Liver (tissue), 3 donors: ENCODE data around the gene ZRANB1.

Source experiments
- EGR1 ChIP-seq, 2 donors: IDR thresholded peaks; 2 replicates each; pipeline ENCODE4 v1.6.1; 2016 to 2018; ENCODE audit warnings: antibody characterized with exemption in 2 of 2, low read depth in 2 of 2
- GABPA ChIP-seq, 2 donors: IDR thresholded peaks in 1 of 2; conservative IDR thresholded peaks in 1 of 2; 2 replicates each; pipeline ENCODE4 v1.6.1; 2016; ENCODE audit warnings: antibody characterized with exemption in 2 of 2, mild to moderate bottlenecking in 1 of 2, moderate library complexity in 1 of 2
- HNF4A ChIP-seq, 2 donors: conservative IDR thresholded peaks; 2 replicates each; pipeline ENCODE4 v1.6.1; 2016; ENCODE audit warnings: antibody characterized with exemption in 2 of 2, mild to moderate bottlenecking in 2 of 2
- HNF4G ChIP-seq: IDR thresholded peaks from 2 replicates; pipeline ENCODE4 v1.6.1; 2016; ENCODE audit warnings: antibody characterized with exemption
- JUND ChIP-seq, 2 donors: IDR thresholded peaks; 2 replicates each; pipeline ENCODE4 v1.6.1; 2016; ENCODE audit warnings: antibody characterized with exemption in 2 of 2
- SP1 ChIP-seq: IDR thresholded peaks from 2 replicates; pipeline ENCODE4 v1.6.1; 2018; ENCODE audit warnings: antibody characterized with exemption, mild to moderate bottlenecking
- TAF1 ChIP-seq: conservative IDR thresholded peaks from 2 replicates; pipeline ENCODE4 v1.6.1; 2016; ENCODE audit warnings: antibody characterized with exemption, mild to moderate bottlenecking
- YY1 ChIP-seq: IDR thresholded peaks from 2 replicates; pipeline ENCODE4 v1.6.1; 2016; ENCODE audit warnings: antibody characterized with exemption, mild to moderate bottlenecking
- TF ChIP-seq, protein P1 (sequence below): fragments of 150-350 bp; IDR thresholded peaks from 2 replicates; pipeline ENCODE4 v1.5.1; 2017; ENCODE audit warnings: improper control_type of control experiment, low read depth, low read length; ENCODE audit not compliant: missing input control
- TF ChIP-seq, protein P2 (sequence below): IDR thresholded peaks from 2 replicates; pipeline ENCODE4 v1.6.1; 2016; ENCODE audit warnings: antibody characterized with exemption
- TF ChIP-seq, protein P3 (sequence below): IDR thresholded peaks from 2 replicates; pipeline ENCODE4 v1.6.1; 2016; ENCODE audit warnings: antibody characterized with exemption
- TF ChIP-seq, protein P4 (sequence below): IDR thresholded peaks from 2 replicates; pipeline ENCODE4 v1.6.1; 2016; ENCODE audit warnings: antibody characterized with exemption
- TF ChIP-seq, protein P5 (sequence below): IDR thresholded peaks from 2 replicates; pipeline ENCODE4 v1.6.1; 2016; ENCODE audit warnings: antibody characterized with exemption, mild to moderate bottlenecking
- donor health status: healthy.
- donor health status: healthy.

DNA sequence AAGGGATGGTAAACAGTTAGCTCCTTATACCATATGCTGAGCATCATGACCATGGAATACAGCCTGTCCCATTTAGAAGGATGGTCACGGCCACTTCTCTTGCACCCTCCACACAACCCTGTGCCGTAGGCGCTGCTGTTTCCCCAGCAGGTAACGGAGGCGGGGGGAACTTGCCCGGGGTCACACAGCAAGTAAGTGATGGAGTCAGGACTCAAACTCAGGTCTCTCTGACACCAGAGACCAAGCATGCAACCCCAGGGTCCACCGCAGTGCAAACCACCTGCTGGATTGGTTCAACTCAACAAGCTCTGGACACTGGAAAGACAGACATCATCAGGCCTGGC lies 71.6 kb downstream of the ZRANB1 start:
- TF ChIP-seq, protein P1, sequence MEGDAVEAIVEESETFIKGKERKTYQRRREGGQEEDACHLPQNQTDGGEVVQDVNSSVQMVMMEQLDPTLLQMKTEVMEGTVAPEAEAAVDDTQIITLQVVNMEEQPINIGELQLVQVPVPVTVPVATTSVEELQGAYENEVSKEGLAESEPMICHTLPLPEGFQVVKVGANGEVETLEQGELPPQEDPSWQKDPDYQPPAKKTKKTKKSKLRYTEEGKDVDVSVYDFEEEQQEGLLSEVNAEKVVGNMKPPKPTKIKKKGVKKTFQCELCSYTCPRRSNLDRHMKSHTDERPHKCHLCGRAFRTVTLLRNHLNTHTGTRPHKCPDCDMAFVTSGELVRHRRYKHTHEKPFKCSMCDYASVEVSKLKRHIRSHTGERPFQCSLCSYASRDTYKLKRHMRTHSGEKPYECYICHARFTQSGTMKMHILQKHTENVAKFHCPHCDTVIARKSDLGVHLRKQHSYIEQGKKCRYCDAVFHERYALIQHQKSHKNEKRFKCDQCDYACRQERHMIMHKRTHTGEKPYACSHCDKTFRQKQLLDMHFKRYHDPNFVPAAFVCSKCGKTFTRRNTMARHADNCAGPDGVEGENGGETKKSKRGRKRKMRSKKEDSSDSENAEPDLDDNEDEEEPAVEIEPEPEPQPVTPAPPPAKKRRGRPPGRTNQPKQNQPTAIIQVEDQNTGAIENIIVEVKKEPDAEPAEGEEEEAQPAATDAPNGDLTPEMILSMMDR: no peak
- TF ChIP-seq EGR1 (IDR thresholded peaks at IDR 0.05; ENCODE audit: low read depth in 2 of 2): no peak
- TF ChIP-seq, protein P2, sequence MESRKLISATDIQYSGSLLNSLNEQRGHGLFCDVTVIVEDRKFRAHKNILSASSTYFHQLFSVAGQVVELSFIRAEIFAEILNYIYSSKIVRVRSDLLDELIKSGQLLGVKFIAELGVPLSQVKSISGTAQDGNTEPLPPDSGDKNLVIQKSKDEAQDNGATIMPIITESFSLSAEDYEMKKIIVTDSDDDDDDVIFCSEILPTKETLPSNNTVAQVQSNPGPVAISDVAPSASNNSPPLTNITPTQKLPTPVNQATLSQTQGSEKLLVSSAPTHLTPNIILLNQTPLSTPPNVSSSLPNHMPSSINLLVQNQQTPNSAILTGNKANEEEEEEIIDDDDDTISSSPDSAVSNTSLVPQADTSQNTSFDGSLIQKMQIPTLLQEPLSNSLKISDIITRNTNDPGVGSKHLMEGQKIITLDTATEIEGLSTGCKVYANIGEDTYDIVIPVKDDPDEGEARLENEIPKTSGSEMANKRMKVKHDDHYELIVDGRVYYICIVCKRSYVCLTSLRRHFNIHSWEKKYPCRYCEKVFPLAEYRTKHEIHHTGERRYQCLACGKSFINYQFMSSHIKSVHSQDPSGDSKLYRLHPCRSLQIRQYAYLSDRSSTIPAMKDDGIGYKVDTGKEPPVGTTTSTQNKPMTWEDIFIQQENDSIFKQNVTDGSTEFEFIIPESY: no peak
- no peak for TF ChIP-seq SP1
- TF ChIP-seq, protein P3, sequence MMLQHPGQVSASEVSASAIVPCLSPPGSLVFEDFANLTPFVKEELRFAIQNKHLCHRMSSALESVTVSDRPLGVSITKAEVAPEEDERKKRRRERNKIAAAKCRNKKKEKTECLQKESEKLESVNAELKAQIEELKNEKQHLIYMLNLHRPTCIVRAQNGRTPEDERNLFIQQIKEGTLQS: no peak
- TF ChIP-seq, protein P4, sequence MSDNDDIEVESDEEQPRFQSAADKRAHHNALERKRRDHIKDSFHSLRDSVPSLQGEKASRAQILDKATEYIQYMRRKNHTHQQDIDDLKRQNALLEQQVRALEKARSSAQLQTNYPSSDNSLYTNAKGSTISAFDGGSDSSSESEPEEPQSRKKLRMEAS: no peak
- no peak for TF ChIP-seq YY1
- no peak for TF ChIP-seq HNF4A (conservative IDR thresholded peaks at IDR 0.05)
- TF ChIP-seq, protein P5, sequence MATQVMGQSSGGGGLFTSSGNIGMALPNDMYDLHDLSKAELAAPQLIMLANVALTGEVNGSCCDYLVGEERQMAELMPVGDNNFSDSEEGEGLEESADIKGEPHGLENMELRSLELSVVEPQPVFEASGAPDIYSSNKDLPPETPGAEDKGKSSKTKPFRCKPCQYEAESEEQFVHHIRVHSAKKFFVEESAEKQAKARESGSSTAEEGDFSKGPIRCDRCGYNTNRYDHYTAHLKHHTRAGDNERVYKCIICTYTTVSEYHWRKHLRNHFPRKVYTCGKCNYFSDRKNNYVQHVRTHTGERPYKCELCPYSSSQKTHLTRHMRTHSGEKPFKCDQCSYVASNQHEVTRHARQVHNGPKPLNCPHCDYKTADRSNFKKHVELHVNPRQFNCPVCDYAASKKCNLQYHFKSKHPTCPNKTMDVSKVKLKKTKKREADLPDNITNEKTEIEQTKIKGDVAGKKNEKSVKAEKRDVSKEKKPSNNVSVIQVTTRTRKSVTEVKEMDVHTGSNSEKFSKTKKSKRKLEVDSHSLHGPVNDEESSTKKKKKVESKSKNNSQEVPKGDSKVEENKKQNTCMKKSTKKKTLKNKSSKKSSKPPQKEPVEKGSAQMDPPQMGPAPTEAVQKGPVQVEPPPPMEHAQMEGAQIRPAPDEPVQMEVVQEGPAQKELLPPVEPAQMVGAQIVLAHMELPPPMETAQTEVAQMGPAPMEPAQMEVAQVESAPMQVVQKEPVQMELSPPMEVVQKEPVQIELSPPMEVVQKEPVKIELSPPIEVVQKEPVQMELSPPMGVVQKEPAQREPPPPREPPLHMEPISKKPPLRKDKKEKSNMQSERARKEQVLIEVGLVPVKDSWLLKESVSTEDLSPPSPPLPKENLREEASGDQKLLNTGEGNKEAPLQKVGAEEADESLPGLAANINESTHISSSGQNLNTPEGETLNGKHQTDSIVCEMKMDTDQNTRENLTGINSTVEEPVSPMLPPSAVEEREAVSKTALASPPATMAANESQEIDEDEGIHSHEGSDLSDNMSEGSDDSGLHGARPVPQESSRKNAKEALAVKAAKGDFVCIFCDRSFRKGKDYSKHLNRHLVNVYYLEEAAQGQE: no peak
- TF ChIP-seq HNF4G: no peak
- TF ChIP-seq GABPA (IDR thresholded peaks at IDR 0.05 in 1 of 2, conservative IDR thresholded peaks at IDR 0.05 in 1 of 2): no peak
- TF ChIP-seq JUND (IDR thresholded peaks at IDR 0.05): no peak
- TF ChIP-seq TAF1: no peak
